ENCODE data around the gene GOLGA6A. TPM values are rescaled to one million over a fixed set of nuclear protein-coding genes. Genes with fewer than 3 reads are reported as not detected.

GOLGA6A gene
- total and polyA plus RNA-seq, 2 of the 8 experiments (the other 6 are each of a cell fraction or from before 2014, with no cell fraction given), result 0.80 to 1.0 TPM

DNA sequence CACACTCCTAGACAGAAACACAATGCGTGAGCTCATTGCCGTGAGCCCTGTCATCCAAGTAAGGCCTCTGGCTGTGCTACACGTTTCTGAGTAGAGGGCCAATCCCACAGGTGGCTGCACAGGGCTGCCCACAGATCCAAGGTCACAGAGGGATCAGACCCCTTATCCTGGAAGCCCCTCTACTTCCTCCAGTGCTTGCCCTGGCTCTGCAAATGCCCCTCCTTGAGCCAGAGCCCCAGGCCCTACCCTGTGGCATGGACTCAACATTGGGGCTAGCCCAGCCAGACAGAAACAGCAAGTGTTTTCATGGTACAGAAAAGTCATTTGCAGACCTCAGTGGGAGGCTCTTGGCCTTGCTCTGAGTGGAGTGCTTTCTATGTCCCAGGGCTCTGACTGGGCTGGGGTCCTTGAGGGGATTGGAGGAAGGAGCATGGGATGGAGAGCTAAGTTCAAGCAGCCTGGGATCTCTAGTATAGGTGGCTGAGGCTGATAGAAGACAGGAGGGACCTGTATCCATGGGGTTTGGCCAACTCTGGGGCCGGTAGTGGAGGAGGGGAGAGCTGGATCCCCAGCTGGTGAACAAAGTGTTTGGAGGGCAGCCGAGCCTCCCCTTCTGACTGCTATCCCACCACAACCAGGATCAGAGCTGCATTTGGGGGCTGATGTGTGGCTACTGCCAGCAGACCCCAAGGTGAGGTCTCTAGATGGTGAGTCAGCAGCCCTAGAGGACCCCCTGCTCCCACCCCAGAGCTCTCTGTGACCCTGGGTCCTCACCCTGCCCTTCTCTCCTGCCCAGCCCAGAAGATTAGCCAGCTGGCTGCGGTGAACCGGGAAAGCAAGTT is 38.7 kb downstream of the GOLGA6A start (continued):
- TF ChIP-seq, protein P1, sequence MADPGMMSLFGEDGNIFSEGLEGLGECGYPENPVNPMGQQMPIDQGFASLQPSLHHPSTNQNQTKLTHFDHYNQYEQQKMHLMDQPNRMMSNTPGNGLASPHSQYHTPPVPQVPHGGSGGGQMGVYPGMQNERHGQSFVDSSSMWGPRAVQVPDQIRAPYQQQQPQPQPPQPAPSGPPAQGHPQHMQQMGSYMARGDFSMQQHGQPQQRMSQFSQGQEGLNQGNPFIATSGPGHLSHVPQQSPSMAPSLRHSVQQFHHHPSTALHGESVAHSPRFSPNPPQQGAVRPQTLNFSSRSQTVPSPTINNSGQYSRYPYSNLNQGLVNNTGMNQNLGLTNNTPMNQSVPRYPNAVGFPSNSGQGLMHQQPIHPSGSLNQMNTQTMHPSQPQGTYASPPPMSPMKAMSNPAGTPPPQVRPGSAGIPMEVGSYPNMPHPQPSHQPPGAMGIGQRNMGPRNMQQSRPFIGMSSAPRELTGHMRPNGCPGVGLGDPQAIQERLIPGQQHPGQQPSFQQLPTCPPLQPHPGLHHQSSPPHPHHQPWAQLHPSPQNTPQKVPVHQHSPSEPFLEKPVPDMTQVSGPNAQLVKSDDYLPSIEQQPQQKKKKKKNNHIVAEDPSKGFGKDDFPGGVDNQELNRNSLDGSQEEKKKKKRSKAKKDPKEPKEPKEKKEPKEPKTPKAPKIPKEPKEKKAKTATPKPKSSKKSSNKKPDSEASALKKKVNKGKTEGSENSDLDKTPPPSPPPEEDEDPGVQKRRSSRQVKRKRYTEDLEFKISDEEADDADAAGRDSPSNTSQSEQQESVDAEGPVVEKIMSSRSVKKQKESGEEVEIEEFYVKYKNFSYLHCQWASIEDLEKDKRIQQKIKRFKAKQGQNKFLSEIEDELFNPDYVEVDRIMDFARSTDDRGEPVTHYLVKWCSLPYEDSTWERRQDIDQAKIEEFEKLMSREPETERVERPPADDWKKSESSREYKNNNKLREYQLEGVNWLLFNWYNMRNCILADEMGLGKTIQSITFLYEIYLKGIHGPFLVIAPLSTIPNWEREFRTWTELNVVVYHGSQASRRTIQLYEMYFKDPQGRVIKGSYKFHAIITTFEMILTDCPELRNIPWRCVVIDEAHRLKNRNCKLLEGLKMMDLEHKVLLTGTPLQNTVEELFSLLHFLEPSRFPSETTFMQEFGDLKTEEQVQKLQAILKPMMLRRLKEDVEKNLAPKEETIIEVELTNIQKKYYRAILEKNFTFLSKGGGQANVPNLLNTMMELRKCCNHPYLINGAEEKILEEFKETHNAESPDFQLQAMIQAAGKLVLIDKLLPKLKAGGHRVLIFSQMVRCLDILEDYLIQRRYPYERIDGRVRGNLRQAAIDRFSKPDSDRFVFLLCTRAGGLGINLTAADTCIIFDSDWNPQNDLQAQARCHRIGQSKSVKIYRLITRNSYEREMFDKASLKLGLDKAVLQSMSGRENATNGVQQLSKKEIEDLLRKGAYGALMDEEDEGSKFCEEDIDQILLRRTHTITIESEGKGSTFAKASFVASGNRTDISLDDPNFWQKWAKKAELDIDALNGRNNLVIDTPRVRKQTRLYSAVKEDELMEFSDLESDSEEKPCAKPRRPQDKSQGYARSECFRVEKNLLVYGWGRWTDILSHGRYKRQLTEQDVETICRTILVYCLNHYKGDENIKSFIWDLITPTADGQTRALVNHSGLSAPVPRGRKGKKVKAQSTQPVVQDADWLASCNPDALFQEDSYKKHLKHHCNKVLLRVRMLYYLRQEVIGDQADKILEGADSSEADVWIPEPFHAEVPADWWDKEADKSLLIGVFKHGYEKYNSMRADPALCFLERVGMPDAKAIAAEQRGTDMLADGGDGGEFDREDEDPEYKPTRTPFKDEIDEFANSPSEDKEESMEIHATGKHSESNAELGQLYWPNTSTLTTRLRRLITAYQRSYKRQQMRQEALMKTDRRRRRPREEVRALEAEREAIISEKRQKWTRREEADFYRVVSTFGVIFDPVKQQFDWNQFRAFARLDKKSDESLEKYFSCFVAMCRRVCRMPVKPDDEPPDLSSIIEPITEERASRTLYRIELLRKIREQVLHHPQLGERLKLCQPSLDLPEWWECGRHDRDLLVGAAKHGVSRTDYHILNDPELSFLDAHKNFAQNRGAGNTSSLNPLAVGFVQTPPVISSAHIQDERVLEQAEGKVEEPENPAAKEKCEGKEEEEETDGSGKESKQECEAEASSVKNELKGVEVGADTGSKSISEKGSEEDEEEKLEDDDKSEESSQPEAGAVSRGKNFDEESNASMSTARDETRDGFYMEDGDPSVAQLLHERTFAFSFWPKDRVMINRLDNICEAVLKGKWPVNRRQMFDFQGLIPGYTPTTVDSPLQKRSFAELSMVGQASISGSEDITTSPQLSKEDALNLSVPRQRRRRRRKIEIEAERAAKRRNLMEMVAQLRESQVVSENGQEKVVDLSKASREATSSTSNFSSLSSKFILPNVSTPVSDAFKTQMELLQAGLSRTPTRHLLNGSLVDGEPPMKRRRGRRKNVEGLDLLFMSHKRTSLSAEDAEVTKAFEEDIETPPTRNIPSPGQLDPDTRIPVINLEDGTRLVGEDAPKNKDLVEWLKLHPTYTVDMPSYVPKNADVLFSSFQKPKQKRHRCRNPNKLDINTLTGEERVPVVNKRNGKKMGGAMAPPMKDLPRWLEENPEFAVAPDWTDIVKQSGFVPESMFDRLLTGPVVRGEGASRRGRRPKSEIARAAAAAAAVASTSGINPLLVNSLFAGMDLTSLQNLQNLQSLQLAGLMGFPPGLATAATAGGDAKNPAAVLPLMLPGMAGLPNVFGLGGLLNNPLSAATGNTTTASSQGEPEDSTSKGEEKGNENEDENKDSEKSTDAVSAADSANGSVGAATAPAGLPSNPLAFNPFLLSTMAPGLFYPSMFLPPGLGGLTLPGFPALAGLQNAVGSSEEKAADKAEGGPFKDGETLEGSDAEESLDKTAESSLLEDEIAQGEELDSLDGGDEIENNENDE (IDR thresholded peaks at IDR 0.05; ENCODE audit: insufficient replicate concordance, low read length), result no peak
- TF ChIP-seq SAP30 (IDR thresholded peaks at IDR 0.05; ENCODE audit: insufficient read depth, insufficient replicate concordance, low read length) (no peak), CEBPB (IDR thresholded peaks at IDR 0.05; ENCODE audit: low read depth, low read length) (no peak), TEAD4 (IDR thresholded peaks at IDR 0.05; ENCODE audit: low read depth, low read length) (no peak), RXRA (IDR thresholded peaks at IDR 0.05; ENCODE audit: insufficient read depth, low read depth, low read length) (no peak), CHD2 (IDR thresholded peaks at IDR 0.05; ENCODE audit: low read length) (no peak)

Data from H1 (cell line).